CD4-positive, alpha-beta T cell treated with Interleukin-17A for 1 hour (primary cell): Measurements from ENCODE around the gene SF3B2.

Experiments used
- DNase-seq: peaks from one replicate; pipeline ENCODE4 v3.0.0-alpha.2; 2020

The SF3B2 gene

DNA sequence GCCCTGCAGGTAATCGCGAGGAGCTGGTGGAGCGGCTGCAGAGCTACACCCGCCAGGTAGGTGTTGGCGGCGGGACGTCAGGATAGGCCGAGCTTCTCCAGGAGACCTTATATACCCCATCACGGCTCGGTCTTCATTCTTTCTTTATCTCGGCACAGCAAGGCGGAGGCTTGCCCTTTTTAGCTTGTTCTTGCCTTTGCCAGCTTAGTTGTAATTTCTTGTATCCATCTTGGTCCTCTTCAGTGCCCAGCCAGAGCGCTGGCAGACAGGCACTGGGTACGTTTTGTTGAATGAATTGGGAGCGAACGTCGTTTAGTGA is 459 bp downstream of the SF3B2 start:
- DNase-seq = no peak

DNA sequence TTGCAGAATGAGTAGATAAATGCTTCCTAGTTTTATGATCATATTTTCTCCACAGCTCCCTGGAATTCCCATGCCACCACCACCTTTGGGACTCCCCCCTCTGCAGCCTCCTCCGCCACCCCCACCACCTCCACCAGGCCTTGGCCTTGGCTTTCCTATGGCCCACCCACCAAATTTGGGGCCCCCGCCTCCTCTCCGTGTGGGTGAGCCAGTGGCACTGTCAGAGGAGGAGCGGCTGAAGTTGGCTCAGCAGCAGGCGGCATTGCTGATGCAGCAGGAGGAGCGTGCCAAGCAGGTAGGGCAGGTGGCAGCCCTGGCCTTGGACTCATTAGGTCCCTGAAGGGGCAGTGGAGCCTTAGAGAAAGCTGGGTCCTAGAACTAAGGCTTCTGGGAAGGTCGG is 2.9 kb downstream of the SF3B2 start:
- DNase-seq = no peak

DNA sequence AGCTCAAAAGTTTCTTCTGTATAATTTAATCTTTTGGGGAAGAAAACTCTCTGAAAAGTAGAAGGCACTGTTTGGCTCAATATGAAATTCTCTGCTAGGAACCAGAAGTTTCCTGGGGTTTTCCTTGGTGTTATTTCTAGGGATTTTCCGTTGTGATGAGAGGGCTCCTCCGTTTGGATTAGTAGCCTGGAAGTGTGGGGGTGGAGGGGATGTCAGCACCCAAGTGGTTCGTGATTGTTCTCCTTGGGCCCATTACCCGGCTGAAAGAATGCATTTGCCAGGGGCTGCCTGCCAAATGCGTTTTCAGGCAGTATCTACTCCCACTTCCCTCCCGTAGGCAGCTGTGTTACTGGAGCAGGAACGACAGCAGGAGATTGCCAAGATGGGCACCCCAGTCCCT is 4.3 kb downstream of the SF3B2 start:
- DNase-seq = no peak

DNA sequence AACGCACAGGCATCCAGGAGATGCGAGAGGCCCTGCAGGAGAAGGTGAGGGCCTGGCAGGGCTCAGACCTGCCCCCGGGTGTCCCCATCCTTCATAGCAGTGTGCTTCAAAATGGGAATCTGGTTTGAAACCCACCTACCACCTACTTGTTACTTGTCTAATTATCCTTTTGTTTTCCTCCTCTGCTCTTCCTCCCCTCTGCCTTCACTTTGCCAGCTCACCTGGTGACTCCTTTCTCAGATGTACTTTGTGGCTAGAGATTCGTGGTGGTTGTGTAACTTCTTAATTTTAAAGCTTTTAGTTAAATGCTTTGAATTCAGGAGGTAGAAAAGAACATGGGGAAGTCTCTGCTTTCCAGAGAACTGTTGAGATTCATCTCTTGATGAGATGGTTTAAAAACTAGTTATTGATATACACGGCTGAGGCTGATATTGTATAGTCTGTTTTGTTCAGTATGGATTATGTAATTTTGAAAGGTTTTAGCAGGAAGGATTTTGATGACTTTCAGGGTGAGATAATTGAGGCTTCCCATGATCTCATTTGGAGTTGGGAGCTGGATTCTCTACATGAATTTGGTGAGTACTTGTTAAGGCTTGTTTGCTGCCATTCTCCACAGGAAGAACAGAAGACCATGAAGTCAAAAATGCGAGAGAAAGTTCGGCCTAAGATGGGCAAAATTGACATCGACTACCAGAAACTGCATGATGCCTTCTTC is 8.0 kb downstream of the SF3B2 start:
- no peak for DNase-seq

DNA sequence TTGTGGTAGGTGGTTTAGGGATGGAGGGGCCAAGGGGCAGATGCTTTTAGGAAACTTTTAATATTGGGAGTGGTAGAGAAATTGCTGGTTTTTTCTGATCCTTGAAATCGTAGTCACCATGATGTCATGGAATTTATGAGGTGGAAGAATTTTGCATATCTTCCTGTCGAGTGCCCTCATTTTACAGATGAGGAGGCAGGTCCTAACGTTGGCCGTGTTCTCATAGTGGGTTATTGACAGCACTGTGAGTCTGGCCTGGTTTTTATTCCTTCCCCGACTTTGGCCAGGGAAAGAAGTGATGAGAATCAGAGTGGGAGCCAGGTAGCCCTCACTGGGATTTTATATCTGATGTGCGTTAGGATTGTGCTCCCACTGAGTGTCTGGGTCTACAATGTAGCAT is 9.1 kb downstream of the SF3B2 start:
- no peak for DNase-seq

DNA sequence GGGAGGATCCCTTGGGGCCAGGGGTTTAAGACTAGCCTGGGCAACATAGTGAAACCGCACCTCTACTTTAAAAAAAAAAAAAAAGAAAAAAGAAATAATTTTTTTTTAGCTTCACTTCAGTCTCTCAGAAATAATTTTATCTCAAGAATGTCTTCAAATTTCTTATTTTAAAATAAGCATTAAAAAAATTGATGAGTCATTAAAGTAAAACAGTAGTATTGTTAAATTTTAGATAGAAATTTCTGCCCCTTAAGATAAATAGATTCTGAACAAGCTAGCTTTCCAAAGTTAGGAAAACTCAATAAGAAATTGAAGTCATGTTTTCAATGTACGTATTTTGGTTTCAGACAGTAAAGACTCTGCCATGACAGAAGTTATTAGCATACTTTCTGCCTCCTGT is 10.2 kb downstream of the SF3B2 start:
- DNase-seq = no peak

DNA sequence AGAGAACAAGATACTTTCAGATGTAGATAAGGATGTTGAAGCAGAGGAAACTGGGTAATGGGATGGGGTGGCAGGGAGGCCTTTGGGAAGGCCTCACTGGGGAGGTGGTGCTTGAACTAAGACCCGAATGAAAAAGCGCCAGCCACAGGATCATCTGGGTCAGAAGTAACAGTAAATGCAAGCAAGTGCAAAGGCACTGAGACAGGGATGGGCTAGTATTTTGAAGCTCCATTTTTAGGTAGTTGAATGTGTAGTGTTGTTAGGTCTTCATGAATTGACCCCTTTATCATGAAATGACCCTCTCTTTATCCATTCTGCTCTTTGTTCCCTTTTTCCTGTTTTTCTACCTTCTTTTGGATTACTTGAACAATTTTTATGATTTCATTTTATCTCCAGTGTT is 11.7 kb downstream of the SF3B2 start:
- DNase-seq = no peak

DNA sequence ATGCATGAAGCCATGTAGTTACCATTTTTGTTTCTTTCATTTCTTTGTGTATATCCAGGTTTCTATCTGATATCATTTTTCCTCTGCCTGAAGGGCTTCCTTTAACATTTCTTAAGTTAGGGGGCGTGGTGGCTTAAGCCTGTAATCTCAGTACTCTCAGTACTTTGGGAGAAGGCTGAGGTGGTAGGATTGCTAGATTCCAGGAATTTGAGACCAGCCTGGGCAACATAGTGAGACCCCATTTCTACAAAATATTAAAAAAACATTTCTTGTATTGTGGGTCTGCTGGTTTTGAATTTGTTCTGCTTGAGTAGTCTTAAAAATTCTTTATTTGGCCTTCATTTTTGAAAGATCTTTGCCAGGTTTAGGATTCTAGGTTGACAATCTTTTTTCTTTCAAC is 12.4 kb downstream of the SF3B2 start:
- no peak for DNase-seq

DNA sequence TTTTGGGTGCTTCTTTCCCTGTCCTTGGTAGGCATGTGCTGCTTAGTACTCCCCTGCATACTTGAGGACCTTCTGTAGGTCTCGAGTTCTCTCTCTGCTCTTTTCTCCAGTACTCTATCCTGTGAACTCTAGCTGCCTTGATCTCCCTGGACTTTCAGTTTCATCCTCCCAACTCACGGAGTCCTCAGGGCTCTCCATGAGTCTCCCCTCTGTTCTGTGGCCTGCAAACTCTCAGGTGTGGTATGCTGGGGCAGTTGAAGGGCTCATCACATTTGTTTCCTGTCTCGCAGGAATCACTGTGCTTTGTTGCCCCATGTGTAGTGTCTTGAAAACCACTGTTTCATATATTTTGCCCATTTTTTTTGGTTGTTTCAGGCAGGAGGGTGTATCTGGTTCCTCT is 14.6 kb downstream of the SF3B2 start:
- DNase-seq = no peak

DNA sequence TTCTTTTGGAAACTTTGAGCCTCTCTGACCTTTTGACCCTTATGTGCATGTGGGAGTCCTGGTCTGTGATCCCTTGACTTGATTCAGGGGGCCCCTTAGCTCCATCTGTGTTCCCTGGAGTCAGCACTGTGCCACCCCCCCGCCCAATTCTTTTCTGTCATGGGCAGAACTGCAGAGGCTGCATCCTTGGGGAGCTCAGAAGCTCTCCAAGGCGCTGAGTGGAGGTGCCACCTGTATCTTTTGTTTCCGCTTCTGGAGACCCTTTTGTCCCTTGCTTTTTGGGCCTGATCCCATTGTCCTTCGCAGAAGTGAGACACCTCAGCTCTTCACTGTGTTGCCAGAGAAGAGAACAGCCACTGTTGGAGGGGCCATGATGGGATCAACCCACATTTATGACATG is 15.5 kb downstream of the SF3B2 start:
- DNase-seq = no peak

DNA sequence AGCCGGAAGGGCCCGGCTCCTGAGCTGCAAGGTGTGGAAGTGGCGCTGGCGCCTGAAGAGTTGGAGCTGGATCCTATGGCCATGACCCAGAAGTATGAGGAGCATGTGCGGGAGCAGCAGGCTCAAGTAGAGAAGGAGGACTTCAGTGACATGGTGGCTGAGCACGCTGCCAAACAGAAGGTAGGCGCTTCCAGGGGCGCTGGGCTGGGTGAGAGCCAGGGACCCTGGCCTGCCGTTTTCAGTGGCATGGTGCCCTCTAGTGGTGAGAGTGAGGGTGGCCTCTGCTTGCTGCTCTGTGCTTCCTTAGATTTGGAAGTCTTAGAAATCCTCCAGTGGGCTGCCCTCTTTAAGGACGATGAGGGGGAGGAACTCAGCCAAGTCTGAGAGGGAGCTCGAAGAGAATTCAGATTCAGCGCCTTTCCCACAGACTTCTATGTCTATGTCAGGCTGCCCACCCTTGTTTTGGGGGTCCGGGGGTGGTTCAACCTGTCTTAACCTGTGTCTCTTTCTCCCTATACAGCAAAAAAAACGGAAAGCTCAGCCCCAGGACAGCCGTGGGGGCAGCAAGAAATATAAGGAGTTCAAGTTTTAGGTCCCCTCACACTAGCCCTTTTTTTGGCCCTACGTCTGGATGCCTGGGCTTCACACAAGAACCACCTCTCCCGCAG is 16.1 kb downstream of the SF3B2 start:
- DNase-seq = peak; percentile 83

DNA sequence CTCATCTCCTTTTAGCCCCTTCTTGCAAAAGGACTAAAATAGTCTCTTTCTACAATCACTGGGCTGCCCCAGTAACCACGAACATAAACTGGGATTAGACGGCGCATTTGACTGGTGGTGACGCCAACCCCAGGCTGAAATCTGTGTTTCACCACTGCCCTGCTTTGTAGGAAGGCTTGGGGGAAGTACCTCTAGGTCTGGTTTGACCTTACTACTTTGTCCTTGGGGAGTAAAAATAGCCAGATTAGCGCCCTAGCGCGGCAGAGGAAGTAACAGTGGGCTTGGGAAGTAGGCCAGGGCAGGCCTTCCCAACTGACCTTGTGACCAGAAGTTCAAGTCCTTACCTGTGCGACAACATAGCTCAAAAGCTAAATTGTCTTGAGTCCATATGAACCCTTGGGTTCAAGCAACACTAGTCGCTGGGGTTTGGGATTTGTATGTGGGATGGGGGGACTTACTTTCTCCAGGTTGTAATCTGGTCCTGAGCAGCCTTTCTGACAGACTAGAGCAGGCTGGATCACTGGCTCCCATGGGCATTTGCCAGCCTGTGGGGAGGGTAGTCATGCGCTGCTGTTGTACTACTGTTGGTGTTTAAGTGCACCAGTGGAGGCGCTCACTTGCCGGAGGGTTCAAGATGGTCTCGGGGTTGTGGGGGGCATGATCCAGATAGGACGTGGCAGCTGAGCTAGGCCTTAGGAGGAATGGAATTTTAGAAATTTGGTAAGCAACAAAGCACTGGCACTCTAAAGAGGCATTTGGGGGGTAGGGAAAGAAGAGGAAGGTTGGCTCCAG is 17.0 kb downstream of the SF3B2 start:
- DNase-seq = peak; percentile 54

DNA sequence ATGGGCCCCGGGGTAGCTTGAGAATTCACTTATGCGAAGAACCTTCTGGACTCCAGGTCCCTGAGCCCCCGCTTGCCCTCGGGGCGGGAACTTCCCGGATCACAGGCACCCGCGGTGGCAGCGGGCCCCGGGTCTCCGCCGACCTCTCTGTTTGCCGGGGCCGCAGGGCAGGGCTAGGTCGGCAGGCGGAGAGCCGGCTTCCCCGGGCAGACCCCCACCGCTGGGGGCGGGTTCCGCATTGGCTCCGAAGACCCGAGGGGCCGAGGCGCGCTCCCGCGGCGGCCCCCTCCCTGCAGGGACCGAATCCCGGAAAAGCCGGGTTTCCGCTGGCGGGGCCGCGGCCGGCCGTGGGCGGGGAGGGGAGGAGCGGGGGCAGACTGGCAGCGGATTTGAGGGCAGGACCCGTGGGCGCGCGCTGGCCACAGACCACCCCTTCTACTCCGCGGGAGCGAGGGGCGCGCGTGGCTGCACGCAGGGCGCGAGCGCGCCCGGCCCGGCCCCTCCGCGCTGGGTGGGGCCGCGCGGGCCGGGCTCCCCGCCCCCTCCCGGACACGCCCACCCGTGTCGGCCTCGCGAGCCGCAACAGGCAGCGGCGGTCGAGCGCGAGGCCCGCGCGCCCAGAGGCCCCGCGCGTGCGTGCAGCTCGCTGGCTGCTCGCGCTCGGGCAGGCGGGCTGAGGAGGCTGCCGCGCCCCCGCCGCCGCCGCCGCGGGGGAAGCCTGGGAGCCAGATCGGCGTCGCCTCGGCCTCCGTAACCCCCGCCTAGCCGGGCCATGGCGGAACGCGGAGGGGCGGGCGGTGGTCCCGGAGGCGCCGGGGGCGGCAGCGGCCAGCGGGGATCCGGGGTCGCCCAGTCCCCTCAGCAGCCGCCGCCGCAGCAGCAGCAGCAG is 17.8 kb downstream of the SF3B2 start, which contains the start of gene PACS1:
Gene PACS1 (plus strand): TSS at position 558 of the 889 bp plus-strand sequence. CDS start 215 bp downstream, at position 773.
- DNase-seq = peak; percentile 86

DNA sequence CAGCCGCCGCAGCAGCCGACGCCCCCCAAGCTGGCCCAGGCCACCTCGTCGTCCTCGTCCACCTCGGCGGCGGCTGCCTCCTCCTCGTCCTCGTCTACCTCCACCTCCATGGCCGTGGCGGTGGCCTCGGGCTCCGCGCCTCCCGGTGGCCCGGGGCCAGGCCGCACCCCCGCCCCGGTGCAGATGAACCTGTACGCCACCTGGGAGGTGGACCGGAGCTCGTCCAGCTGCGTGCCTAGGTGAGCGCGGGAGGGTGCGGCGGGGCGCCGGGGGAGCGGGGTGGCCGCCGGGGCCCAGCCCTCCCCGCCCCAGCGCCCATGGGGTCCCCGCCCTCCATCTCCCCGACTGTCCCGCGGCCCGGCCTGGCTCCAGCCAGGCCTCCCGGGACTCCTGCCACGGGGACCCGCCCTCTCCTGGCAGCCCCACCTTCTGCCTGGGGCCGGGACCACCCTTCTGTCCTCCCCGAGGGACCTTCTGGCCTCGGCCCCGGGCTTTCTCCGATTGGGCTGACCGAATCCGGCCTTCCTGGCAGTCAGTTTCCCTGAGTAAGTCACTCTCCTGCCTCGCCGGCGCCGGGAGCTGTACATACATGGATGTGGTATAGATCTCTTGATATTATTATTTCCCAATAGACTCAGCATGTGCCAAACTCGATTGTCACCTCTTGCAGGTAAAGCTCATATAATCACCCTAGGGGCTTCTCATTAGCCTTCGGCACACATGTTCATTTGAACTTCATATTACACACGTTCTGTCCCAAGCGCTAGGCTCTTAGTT is 18.6 kb downstream of the SF3B2 start:
- peak; percentile 13 for DNase-seq

DNA sequence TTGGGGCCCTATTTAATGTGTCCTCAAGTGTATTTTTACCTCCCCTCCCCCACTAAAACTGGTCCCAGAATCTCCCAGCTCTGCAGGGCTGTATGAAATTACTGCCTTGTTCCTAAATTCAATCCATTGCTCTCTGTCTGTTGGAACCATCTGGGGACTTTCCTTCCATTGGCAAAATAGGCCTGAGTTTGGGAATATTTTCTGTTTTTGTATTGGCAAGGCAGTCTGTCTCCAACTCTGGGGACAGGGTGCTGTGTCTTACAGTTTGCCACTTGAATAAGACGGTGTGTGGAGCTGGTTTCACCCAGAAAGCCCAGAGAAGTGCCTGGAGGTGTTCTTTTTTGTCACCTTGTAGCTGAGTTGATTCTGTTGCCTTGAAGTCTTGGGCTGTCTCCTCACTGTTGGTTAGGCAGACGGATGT is 19.2 kb downstream of the SF3B2 start:
- peak; percentile 34 for DNase-seq

DNA sequence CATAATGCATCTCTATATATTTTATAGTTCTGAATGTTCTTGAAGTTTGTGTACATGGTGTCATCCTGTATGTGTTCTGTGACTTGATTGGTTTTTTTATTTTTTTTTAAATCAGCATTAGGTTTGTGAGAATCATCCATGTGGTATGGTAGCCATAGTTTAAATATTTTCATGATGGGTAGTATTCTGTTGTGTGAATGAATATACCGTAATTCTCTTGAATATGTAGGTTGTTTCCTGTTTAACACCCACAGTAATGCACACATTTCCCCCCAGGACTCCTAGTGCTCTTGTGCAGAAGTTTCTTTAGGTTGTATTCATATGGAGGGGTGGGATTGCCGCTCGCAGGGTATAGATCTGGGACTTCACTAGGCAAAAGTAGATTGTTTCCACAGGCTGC is 19.9 kb downstream of the SF3B2 start:
- DNase-seq = no peak

DNA sequence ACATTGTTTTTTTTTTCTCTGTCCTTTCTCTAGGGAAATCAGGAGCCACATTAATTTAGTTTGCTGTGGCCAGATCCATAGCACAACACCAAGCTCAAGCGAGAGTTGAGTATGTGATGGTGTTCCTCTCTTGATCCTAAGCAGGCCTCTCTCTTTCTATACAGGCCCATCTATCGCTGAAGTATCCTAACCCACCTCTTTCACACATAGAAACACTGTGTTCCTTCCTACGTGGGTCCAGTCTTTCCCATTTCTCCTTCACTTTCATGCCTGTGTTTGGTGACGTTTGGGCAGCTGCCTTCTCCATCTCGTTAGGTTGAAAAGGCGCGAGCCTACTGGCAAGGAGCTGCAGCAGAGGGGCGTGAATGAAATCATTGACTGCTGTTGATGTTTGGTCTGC is 20.4 kb downstream of the SF3B2 start:
- DNase-seq = no peak

DNA sequence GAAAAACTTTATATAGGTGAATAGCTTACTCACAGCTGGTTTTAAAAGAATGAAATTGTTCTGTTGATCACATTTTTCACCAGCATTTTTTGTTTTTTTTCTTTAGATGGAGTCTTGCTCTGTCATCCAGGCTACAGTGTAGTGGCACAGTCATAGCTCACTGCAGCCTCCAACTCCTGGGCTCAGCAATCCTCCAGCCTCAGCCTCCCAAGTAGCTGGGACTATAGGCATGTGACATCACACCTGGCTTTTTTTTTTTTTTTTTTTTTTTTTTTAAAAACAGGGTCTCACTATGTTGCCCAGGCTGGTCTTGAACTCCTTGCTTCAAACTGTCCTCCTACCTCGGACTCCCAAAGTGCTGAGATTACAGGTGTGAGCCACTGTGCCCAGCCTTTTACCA is 21.5 kb downstream of the SF3B2 start:
- DNase-seq = no peak

DNA sequence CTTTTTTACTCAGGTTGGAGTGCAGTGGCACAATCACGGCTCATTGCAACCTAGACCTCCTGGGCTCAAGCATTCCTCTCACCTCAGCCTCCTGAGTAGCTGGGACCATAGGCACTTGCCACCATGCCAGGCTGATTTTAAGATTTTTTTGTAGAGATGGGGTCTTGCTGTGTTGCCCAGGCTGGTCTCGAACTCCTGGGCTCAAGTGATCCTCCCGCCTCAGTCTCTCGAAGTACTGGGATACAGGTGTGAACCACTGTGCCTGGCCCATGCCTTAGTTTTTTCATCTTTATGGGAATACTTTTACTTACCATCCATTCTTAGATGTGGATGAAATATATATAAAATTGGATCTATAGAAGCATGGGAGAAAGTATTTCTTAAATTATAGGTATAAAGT is 23.1 kb downstream of the SF3B2 start:
- no peak for DNase-seq

DNA sequence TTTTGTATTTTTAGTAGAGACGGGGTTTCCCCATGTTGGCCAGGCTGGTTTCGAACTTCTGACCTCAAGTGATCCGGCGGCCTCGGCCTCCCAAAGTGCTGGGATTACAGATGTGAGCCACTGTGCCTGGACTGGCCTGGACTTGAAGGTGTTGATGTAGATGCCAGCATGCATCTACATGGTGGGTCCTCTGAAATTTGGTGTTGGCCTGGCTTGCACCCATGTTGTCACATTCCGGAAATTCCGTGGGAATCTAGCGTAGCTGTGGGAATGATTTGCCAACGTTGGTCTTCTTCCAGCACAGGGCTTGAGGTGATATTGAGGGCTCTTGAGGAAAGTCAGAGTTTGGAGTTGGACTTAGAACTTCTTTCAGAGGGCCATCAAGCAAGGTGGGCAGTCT is 24.4 kb downstream of the SF3B2 start:
- no peak for DNase-seq

DNA sequence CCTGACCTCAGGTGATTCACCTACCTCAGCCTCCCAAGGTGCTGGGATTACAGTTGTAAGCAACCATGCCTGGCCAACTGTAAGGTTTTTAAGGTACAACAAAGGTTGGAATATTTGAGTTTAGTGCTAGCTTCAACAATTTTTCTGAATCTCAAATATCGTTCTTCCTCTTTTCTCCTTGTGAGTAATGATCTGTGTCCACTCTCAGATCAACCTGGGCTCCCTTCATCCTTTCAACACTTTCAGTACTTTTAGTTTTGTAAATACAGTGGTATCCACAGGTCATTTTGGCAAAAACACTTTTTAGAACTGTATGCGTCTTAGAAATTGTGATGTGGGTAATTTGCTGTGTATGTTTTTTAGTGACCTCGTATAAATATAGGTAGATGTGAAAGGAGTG is 25.8 kb downstream of the SF3B2 start:
- no peak for DNase-seq

DNA sequence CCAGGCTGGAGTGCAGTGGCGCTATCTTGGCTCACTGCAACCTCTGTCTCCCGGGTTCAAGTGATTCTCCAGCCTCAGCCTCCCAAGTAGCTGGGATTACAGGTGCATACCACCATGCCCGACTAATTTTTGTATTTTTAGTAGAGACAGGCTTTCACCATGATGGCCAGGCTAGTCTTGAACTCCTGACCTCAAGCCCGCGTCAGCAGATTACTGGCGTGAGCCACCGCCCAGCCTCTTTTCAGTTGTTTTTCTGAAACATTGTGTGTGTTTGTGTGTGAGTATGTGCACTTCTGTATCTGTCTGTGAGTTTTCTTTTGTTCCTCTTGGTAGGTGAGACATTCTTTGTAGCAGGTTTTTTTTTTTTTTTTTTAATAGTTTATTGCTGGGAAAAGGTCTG is 26.8 kb downstream of the SF3B2 start:
- DNase-seq = peak; percentile 20
